ENCODE measurements around the gene MUC12.

MUC12 gene

DNA sequence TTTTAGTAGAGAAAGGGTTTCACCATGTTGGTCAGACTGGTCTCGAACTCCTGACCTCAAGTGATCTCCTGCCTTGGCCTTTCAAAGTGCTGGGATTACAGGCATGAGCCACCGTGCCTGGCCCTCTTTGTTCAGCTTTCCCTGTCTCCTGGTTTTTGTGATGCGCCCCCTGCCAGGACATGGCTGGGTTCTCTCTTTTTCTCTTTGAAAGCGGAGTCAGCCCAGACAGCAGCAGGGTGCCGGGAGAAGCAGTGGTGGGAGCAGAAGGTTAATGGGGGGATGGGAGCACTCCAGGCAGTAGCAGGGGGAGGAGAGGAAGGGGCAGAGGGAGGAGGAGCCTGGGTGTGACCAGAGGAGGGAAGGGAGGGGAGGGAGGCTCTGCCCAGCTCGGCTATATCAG, 18.2 kb upstream of the MUC12 start:
- TF ChIP-seq GATA3 (IDR thresholded peaks at IDR 0.05; ENCODE audit: low read depth, low read length) (no peak), GATA2 (IDR thresholded peaks at IDR 0.05; ENCODE audit: low read depth, low read length) (no peak)

DNA sequence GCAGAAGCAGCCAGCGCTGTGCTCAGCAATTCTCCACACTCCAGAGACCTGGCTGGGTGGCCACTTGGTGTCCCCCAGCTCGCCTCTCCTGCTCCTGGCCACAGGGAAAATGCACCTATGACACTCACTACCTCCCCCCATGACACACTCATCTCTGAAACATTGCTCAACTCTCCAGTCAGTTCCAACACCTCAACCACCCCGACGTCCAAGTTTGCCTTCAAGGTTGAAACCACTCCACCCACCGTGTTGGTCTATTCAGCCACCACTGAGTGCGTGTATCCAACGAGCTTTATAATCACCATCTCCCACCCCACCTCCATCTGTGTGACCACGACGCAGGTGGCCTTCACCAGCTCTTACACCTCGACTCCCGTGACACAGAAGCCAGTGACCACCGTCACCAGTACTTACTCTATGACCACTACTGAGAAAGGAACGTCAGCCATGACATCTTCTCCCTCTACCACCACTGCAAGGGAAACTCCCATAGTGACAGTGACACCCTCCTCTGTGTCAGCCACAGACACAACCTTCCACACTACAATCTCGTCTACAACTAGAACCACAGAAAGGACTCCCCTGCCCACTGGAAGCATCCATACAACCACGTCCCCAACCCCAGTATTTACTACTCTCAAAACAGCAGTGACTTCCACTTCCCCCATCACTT, 17.3 kb upstream of the MUC12 start:
- TF ChIP-seq GATA2 (IDR thresholded peaks at IDR 0.05; ENCODE audit: low read depth, low read length) (no peak), GATA3 (IDR thresholded peaks at IDR 0.05; ENCODE audit: low read depth, low read length) (no peak)

DNA sequence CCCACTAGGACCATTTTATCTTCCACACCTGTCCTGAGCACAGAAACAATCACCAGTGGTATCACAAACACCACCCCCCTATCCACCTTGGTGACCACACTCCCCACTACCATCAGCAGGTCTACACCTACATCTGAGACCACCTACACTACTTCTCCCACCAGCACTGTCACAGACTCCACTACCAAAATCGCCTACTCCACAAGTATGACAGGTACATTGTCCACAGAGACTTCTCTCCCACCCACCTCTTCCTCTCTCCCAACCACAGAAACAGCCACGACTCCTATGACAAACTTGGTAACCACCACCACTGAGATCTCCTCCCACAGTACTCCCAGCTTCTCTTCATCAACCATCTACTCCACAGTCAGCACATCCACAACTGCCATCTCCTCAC, 16.7 kb upstream of the MUC12 start:
- TF ChIP-seq GATA3 (IDR thresholded peaks at IDR 0.05; ENCODE audit: low read depth, low read length) (no peak), GATA2 (IDR thresholded peaks at IDR 0.05; ENCODE audit: low read depth, low read length) (no peak)

DNA sequence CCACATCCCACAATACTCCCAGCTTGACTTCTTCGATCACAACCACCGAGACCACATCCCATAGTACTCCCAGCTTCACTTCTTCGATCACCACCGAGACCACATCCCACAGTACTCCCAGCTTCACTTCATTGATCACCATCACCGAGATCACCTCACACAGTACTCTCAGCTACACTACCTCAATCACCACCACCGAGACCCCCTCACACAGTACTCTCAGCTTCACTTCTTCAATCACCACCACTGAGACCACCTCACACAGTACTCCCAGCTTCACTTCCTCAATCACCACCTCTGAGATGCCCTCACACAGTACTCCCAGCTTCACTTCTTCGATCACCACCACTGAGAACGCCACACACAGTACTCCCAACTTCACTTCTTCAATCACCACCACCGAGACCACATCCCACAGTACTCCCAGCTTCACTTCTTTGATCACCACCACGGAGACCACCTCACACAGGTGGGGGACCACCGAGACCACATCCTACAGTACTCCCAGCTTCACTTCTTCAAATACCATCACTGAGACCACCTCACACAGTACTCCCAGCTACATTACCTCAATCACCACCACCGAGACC, 11.4 kb upstream of the MUC12 start:
- TF ChIP-seq GATA2 (IDR thresholded peaks at IDR 0.05; ENCODE audit: low read depth, low read length) = no peak
- no peak for TF ChIP-seq GATA3 (IDR thresholded peaks at IDR 0.05; ENCODE audit: low read depth, low read length)

DNA sequence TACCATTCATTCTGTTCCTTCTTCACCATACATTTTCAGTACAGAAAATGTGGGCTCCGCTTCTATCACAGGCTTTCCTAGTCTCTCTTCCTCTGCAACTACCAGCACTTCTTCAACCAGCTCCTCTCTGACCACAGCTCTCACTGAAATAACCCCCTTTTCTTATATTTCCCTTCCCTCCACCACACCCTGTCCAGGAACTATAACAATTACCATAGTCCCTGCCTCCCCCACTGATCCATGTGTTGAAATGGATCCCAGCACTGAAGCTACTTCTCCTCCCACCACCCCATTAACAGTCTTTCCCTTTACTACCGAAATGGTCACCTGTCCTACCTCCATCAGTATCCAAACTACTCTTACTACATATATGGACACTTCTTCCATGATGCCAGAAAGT, 9.5 kb upstream of the MUC12 start:
- no peak for TF ChIP-seq GATA2 (IDR thresholded peaks at IDR 0.05; ENCODE audit: low read depth, low read length)
- TF ChIP-seq GATA3 (IDR thresholded peaks at IDR 0.05; ENCODE audit: low read depth, low read length) = no peak

DNA sequence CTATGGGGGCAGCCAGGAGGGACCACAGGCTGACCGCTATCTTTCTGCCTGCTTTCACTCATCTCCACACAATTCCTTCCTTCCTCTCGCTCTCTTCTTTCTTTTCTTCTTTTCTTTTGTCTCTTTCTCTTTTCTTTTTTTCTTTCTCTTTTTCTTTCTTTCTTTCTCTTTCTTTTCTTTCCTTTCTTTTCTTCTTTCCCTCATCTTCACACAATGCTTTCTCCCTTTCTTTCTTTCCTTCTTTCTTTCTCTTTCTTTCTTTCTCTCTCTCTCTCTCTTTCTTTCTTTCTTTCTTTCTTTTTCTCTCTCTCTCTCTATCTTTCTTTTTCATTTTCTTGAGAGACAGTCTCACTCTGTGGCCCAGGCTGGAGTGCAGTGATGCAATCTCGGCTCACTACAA, 6.8 kb upstream of the MUC12 start:
- TF ChIP-seq GATA2 (IDR thresholded peaks at IDR 0.05; ENCODE audit: low read depth, low read length) (no peak), GATA3 (IDR thresholded peaks at IDR 0.05; ENCODE audit: low read depth, low read length) (no peak)

DNA sequence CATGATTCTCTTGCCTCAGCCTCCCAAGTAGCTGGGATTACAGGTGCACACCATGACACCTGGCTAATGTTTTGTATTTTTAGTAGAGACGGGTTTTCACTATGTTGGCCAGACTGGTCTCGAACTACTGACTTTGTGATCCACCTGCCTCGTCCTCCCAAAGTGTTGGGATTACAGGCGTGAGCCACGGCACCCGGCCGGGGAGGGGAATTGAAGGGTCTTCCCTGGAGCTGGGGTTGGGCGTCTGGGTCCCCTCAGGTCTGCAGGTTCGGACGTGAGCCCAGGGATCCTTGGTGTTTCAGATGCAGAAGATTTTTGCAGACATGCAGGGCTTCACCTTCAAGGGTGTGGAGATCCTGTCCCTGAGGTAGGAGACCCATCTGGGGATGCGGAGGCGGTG, 6.0 kb upstream of the MUC12 start:
- TF ChIP-seq GATA3 (IDR thresholded peaks at IDR 0.05; ENCODE audit: low read depth, low read length) (no peak), GATA2 (IDR thresholded peaks at IDR 0.05; ENCODE audit: low read depth, low read length) (no peak)

DNA sequence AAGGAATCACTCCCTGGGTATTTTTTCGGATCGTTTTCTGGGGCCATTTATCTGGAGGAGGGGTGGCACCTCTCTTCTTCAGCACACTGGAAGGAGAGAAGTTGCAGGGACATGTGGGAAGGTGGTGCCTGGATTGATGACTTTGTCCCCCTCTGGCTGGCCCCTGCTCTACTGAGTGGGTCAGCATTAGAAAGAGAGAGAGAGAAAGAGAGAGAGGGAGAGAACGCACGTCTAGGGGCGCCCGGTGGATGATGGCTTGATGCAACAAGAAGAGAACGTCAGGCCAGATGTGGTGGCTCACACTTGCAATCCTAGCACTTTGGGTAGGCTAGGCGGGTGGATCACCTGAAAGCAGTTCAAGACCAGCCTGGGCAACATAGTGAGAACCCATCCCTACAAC, 5.5 kb upstream of the MUC12 start:
- TF ChIP-seq GATA2 (IDR thresholded peaks at IDR 0.05; ENCODE audit: low read depth, low read length) (no peak), GATA3 (IDR thresholded peaks at IDR 0.05; ENCODE audit: low read depth, low read length) (no peak)

DNA sequence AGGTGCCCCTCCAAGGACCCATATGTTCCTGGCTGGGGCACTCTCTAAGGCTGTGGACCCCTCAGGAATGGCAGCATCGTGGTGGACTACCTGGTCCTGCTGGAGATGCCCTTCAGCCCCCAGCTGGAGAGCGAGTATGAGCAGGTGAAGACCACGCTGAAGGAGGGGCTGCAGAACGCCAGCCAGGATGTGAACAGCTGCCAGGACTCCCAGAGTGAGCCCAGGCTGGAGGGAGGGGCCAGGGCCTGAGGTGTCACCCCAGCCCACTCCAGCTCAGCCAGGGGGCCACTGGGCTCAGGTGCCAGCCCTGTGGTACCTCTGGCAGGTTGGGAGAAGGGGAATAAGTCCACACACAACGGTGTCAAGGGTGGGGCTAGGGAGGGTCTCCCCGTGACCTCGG, 4.7 kb upstream of the MUC12 start:
- TF ChIP-seq GATA2 (IDR thresholded peaks at IDR 0.05; ENCODE audit: low read depth, low read length) = no peak
- TF ChIP-seq GATA3 (IDR thresholded peaks at IDR 0.05; ENCODE audit: low read depth, low read length) = no peak

DNA sequence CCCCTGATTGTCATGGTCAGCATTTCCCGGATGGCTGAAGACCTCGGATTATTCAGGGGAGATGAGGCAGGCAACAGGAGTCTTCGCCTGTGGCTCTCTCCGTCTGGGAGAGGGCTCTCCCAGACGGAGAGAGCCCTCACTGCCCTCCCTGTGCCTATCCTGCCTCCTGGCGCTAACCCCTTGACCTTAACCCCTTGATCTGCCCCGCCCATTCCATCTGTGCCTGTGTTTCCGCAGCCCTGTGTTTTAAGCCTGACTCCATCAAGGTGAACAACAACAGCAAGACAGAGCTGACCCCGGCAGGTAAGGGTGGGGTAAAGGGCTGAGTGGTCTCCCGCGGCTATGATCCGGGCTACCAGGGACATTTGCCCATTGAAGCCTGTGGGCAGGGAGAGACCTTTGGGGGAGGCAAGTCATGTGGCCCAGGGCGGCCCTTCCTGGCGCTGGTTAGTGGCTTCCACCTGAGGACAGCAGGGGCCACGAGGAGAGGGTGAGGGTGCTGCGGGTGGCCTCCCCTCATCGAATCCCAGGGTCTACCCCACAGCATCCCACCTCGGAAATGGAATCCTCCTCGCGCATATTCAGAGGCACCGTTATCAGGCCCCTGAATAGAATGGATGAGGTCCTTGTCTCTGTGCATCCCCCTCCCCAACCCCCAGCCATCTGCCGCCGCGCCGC, 4.2 kb upstream of the MUC12 start:
- TF ChIP-seq GATA3 (IDR thresholded peaks at IDR 0.05; ENCODE audit: low read depth, low read length) (no peak), GATA2 (IDR thresholded peaks at IDR 0.05; ENCODE audit: low read depth, low read length) (no peak)

DNA sequence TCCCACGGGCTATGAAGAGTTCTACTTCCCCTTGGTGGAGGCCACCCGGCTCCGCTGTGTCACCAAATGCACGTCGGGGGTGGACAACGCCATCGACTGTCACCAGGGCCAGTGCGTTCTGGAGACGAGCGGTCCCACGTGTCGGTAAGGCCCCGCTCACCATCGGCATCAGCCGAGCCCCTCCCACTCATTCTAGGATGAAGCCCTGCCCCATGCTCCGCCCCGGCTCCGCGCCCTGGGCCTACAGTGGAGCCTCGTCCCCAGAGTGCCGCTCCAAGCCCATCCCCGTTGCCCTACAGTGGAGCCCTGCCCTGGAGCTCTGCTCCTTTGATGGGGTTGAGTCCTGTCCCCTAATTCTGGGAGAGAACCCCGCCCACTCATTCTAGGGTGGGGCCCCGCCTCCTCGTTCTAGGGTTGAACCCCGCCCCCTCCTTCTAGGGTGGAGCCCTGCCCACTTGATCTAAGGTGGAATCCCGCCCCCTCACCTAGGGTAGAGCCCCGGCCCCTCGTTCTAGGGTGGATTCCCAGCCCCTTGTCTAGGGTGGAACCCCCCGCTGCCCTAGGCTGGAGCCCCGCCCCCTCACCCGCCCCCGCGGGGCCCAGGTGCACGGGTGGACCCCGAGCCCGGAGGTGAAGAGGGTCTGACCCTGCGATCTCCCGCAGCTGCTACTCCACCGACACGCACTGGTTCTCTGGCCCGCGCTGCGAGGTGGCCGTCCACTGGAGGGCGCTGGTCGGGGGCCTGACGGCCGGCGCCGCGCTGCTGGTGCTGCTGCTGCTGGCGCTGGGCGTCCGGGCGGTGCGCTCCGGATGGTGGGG, 3.4 kb upstream of the MUC12 start:
- TF ChIP-seq GATA3 (IDR thresholded peaks at IDR 0.05; ENCODE audit: low read depth, low read length) = no peak

DNA sequence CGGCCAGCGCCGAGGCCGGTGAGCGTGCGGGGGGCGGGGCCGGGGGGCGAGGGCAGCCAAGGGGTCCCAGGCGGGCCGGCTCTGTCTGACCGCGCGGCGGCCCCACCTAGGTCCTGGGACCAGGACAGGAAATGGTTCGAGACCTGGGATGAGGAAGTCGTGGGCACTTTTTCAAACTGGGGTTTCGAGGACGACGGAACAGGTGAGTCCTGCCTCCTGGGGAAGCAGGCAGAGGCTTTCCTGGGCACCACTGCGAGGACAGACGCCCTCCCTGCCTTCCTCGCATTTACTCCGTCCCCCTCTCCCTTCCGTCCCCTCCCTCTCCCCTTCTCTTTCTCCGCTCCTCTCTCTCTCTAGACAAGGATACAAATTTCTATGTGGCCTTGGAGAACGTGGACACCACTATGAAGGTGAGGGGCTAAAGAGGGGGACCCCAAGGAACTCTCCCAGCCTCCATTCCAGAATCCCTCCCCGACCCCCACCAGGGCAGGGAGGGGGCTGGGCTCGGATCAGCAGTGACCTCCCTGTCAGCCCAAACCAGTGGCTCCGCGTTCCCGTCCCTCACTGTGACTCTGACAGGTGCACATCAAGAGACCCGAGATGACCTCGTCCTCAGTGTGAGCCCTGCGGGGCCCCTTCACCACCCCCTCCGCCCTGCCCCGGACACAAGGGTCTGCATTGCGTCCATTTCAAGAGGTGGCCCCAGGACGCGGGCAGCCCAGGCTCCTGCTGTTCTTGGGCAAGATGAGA, 2.6 kb upstream of the MUC12 start:
- no peak for TF ChIP-seq GATA3 (IDR thresholded peaks at IDR 0.05; ENCODE audit: low read depth, low read length)
- no peak for TF ChIP-seq GATA2 (IDR thresholded peaks at IDR 0.05; ENCODE audit: low read depth, low read length)

DNA sequence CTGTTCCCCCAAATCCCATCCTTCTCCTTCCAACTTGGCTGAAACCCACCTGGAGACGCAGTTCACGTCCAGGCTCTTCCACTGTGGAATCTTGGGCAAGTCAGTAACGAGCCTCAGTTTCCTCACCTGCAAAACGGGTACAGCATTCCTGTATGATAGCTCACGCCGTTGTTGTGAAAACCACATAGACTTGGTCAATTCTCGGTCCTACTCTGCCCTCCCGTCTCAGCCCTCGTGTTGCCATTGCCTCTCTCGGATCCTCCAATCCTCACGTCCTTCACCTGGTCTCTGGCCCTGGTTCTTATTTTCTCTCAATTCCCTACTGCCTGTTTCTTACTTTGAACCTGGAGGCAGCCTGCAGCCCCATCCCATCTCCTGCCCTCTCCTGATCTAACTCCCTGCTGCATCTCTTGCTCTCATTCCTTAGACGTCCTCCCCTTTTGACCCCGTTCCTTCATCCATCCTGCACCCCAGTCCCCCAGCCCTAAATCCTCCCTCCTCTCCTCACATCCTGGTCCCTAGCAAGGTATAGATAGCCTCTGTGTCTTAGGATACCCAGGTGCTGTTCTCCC, 2.0 kb upstream of the MUC12 start:
- TF ChIP-seq GATA3 (IDR thresholded peaks at IDR 0.05; ENCODE audit: low read depth, low read length) = no peak
- TF ChIP-seq GATA2 (IDR thresholded peaks at IDR 0.05; ENCODE audit: low read depth, low read length) = no peak
